ENCODE data around the gene RFTN1. TPM values are rescaled to one million over a fixed set of nuclear protein-coding genes. Genes with fewer than 3 reads are reported as not detected.

RFTN1 gene
- total and polyA plus RNA-seq, 2 donors (not counting 1 experiment from before 2014, with no cell fraction given): 32.4 to 156 TPM

DNA sequence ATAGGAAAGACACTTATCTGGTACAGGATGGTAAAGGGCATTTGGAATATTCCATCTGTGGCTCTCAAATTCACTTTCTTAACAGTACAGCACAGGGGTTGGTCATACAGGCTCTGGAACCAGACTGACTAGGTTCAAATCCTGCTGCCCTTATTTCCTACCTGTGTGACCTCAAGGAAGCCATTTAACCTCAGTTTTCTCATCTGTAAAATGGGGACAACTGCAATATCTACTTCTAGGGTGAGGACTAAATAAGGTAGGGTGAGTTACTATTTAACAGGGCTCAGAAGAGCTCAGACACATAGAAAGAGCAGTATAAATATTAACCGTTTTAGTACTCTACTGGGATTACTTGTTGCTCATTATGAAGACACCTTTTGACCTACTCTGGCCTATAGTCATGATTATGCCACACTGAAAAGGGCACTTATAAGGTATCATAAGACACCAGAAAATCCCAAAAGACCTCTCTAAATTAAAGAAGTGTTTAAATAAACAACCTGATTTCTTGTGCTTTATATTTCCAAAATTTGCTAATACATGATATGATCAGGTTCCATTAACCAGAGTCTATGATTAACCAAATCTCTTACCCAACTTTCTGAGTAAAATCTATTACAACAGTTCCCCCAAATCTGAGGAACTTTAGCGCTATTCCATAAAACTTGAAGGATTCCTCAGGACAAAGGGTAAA, 6.5 kb downstream of the RFTN1 start:
- no peak overlapping the region for H3K9ac ChIP-seq (ENCODE audit: low read length)
- no peaks in the 10 kb centered on the region for H3K9me3 ChIP-seq (ENCODE audit: control extremely low read depth in 1 of 3, control insufficient read depth in 2 of 3, insufficient read depth in 1 of 3, low read length in 2 of 3)
- Mint-ChIP-seq H3K27me3 (no peaks in the 10 kb centered on the region), H3K4me1 (peaks cover 89% of the 10 kb centered on the region), H3K4me3 (no peak overlapping the region), H3K9me3 (ENCODE audit: insufficient read depth) (no peaks in the 10 kb centered on the region), H3K27ac (no peak overlapping the region)
- intact Hi-C loops (cut with micrococcal nuclease): no loop called here
- DNase-seq (no peak), ATAC-seq (ENCODE audit: low read depth) (no peak)
- no peak overlapping the region for H3K4me2 ChIP-seq (replicated peaks; ENCODE audit: low read depth, low read length, poor library complexity, severe bottlenecking)
- no peak overlapping the region for H2AFZ ChIP-seq (ENCODE audit: insufficient read depth, low read depth, low read length, poor library complexity, severe bottlenecking)
- H3K4me1 ChIP-seq (ENCODE audit: control insufficient read depth in 2 of 2, insufficient read depth in 2 of 2, low read length in 2 of 2): peaks cover 82 to 90% of the 10 kb centered on the region in 2 donors
- peaks cover 87% of the 10 kb centered on the region for H4K20me1 ChIP-seq (ENCODE audit: control insufficient read depth, insufficient read depth, low read length, poor library complexity, severe bottlenecking)
- POLR2A ChIA-PET: no interaction called here
- no peak overlapping the region for H3K27ac ChIP-seq (ENCODE audit: low read length in 2 of 2)
- peaks cover 95% of the 10 kb centered on the region for H3K79me2 ChIP-seq (ENCODE audit: control insufficient read depth, insufficient read depth, low read length)
- H3K4me3 ChIP-seq (ENCODE audit: control extremely low read depth in 1 of 5, extremely low read depth in 1 of 5, insufficient read depth in 1 of 5, low read depth in 2 of 5, low read length in 4 of 5): no peak overlapping the region
- H3K27me3 ChIP-seq (replicated peaks in 1 of 4; ENCODE audit: control extremely low read depth in 1 of 4, control insufficient read depth in 3 of 4, insufficient read depth in 4 of 4, low read length in 3 of 4): no peaks in the 10 kb centered on the region
- WGBS (ENCODE audit: insufficient coverage): no CpG with 5 or more reads among the region's 2 CpGs
- TF ChIP-seq, protein P1, sequence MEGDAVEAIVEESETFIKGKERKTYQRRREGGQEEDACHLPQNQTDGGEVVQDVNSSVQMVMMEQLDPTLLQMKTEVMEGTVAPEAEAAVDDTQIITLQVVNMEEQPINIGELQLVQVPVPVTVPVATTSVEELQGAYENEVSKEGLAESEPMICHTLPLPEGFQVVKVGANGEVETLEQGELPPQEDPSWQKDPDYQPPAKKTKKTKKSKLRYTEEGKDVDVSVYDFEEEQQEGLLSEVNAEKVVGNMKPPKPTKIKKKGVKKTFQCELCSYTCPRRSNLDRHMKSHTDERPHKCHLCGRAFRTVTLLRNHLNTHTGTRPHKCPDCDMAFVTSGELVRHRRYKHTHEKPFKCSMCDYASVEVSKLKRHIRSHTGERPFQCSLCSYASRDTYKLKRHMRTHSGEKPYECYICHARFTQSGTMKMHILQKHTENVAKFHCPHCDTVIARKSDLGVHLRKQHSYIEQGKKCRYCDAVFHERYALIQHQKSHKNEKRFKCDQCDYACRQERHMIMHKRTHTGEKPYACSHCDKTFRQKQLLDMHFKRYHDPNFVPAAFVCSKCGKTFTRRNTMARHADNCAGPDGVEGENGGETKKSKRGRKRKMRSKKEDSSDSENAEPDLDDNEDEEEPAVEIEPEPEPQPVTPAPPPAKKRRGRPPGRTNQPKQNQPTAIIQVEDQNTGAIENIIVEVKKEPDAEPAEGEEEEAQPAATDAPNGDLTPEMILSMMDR (IDR thresholded peaks at IDR 0.05): no peak
- no peak for TF ChIP-seq EZH2 (IDR thresholded peaks at IDR 0.05; ENCODE audit: borderline replicate concordance, insufficient read depth, low read depth, low read length, poor library complexity, severe bottlenecking)
- CTCF ChIA-PET: interaction anchor here (2.3 kb wide), 1 partner anchor 9 kb away, joined by 11 read pairs; no protein-coding TSS in a partner anchor
- peaks cover 0 to 10% of the 10 kb centered on the region in 2 experiments for H3K36me3 ChIP-seq (replicated peaks in 1 of 2; ENCODE audit: control extremely low read depth in 1 of 2, control insufficient read depth in 1 of 2, extremely low read depth in 1 of 2, insufficient read depth in 2 of 2, low read length in 1 of 2)

DNA sequence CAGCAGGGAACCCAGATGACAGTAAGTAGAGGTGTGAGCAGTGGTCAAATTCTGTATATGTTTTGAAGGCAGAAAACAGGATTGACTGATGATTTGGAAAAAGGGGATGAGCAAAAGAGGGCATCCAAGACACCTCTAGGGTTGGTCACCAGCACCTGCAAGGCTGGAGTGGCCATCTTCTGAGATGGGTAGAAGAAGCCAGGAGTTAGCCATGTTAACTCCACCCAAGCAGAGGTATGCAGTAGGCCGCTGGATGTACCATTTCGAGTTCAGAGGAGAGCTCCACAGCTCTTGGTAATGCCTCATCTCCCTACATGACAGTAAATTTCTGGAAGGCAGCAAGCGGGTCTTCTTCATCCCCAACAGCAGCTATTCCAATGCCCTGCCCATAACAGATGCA, 7.0 kb downstream of the RFTN1 start:
- no peak for DNase-seq
- Histone ChIP-seq H4K20me1 (ENCODE audit: control insufficient read depth, insufficient read depth, low read length, poor library complexity, severe bottlenecking) (peaks cover 86% of the 10 kb centered on the region), H3K27me3 (replicated peaks in 1 of 4; ENCODE audit: control extremely low read depth in 1 of 4, control insufficient read depth in 3 of 4, insufficient read depth in 4 of 4, low read length in 3 of 4) (no peaks in the 10 kb centered on the region), H2AFZ (ENCODE audit: insufficient read depth, low read depth, low read length, poor library complexity, severe bottlenecking) (no peak overlapping the region), H3K36me3 (replicated peaks in 1 of 2; ENCODE audit: control extremely low read depth in 1 of 2, control insufficient read depth in 1 of 2, extremely low read depth in 1 of 2, insufficient read depth in 2 of 2, low read length in 1 of 2) (peaks cover 0 to 10% of the 10 kb centered on the region in 2 experiments), H3K27ac (ENCODE audit: low read length in 2 of 2) (no peak overlapping the region), H3K4me1 (ENCODE audit: control insufficient read depth in 2 of 2, insufficient read depth in 2 of 2, low read length in 2 of 2) (peaks cover 79 to 84% of the 10 kb centered on the region in 2 donors), H3K79me2 (ENCODE audit: control insufficient read depth, insufficient read depth, low read length) (peaks cover 100% of the 10 kb centered on the region), H3K4me2 (replicated peaks; ENCODE audit: low read depth, low read length, poor library complexity, severe bottlenecking) (no peak overlapping the region), H3K9ac (ENCODE audit: low read length) (no peak overlapping the region), H3K9me3 (ENCODE audit: control extremely low read depth in 1 of 3, control insufficient read depth in 2 of 3, insufficient read depth in 1 of 3, low read length in 2 of 3) (no peaks in the 10 kb centered on the region), H3K4me3 (ENCODE audit: control extremely low read depth in 1 of 5, extremely low read depth in 1 of 5, insufficient read depth in 1 of 5, low read depth in 2 of 5, low read length in 4 of 5) (no peak overlapping the region)
- 97% methylated on average over 3 of the region's 3 CpGs for WGBS (ENCODE audit: insufficient coverage)
- POLR2A ChIA-PET: no interaction called here
- no peak for ATAC-seq (ENCODE audit: low read depth)
- Mint-ChIP-seq H3K9me3 (ENCODE audit: insufficient read depth) (no peaks in the 10 kb centered on the region), H3K4me3 (no peak overlapping the region), H3K27ac (no peak overlapping the region), H3K27me3 (no peaks in the 10 kb centered on the region), H3K4me1 (peaks cover 87% of the 10 kb centered on the region)
- intact Hi-C loops (cut with micrococcal nuclease): no loop called here
- TF ChIP-seq, protein P1 (IDR thresholded peaks at IDR 0.05): no peak
- no peak for TF ChIP-seq EZH2 (IDR thresholded peaks at IDR 0.05; ENCODE audit: borderline replicate concordance, insufficient read depth, low read depth, low read length, poor library complexity, severe bottlenecking)
- CTCF ChIA-PET: no interaction called here
